ENCODE measurements around the gene CHD6. TPM values are rescaled to one million over a fixed set of nuclear protein-coding genes. Genes with fewer than 3 reads are reported as not detected.

Gene CHD6
- total RNA-seq, 2 experiments from 2014 or later = 26.9 to 45.7 TPM

- H3K4me1 ChIP-seq (ENCODE audit: insufficient read depth, low read length, poor library complexity, severe bottlenecking) = no peaks in the 10 kb centered on the region
- DNase-seq (ENCODE audit: low spot score) = no peak
- TF ChIP-seq EZH2phosphoT487 (IDR thresholded peaks at IDR 0.05; ENCODE audit: borderline replicate concordance, low read depth, low read length) (no peak), CTCF (conservative IDR thresholded peaks at IDR 0.05; ENCODE audit: low read length) (no peak)
- BruUV-seq (replicated peaks) = no TSS peak
- peaks cover 26% of the 10 kb centered on the region for H3K36me3 ChIP-seq (ENCODE audit: insufficient read depth, low read length)
- H3K4me2 ChIP-seq (ENCODE audit: low read length) = no peak overlapping the region
- H4K20me1 ChIP-seq (ENCODE audit: insufficient read depth, low read length) = no peaks in the 10 kb centered on the region
- H3K27ac ChIP-seq (ENCODE audit: low read depth, low read length, poor library complexity, severe bottlenecking) = no peak overlapping the region
- no peaks in the 10 kb centered on the region for H3K79me2 ChIP-seq (ENCODE audit: insufficient read depth, low read depth, low read length)
- no peaks in the 10 kb centered on the region for H3K9me2 ChIP-seq (ENCODE audit: insufficient read depth, low read length)
- no peaks in the 10 kb centered on the region for H3K9me3 ChIP-seq (ENCODE audit: low read length)
- no peak overlapping the region for H3K4me3 ChIP-seq (ENCODE audit: low read depth, low read length, poor library complexity, severe bottlenecking)
- intact Hi-C loops (cut with micrococcal nuclease; ENCODE audit: unreplicated experiment) = no loop called here
- CTCF ChIA-PET (ENCODE audit: unreplicated experiment) = no interaction called here
- POLR2A ChIA-PET = no interaction called here
- no peak overlapping the region for H2AFZ ChIP-seq (ENCODE audit: low read length)
Measured at GRCh38 chr20:41469868-41470267, 148.3 kb downstream of the CHD6 start.

GRCh38 chr20:41468994-41469600 lies 149.1 kb downstream of the CHD6 start:
- H3K9me3 ChIP-seq (ENCODE audit: low read length) = no peaks in the 10 kb centered on the region
- H3K4me1 ChIP-seq (ENCODE audit: insufficient read depth, low read length, poor library complexity, severe bottlenecking) = no peaks in the 10 kb centered on the region
- DNase-seq (ENCODE audit: low spot score) = no peak
- no peak overlapping the region for H3K27ac ChIP-seq (ENCODE audit: low read depth, low read length, poor library complexity, severe bottlenecking)
- H3K4me2 ChIP-seq (ENCODE audit: low read length) = no peak overlapping the region
- H3K79me2 ChIP-seq (ENCODE audit: insufficient read depth, low read depth, low read length) = no peaks in the 10 kb centered on the region
- H3K4me3 ChIP-seq (ENCODE audit: low read depth, low read length, poor library complexity, severe bottlenecking) = no peak overlapping the region
- H3K9me2 ChIP-seq (ENCODE audit: insufficient read depth, low read length) = no peaks in the 10 kb centered on the region
- TF ChIP-seq CTCF (conservative IDR thresholded peaks at IDR 0.05; ENCODE audit: low read length) (no peak), EZH2phosphoT487 (IDR thresholded peaks at IDR 0.05; ENCODE audit: borderline replicate concordance, low read depth, low read length) (no peak)
- no peaks in the 10 kb centered on the region for H4K20me1 ChIP-seq (ENCODE audit: insufficient read depth, low read length)
- no TSS peak for BruUV-seq (replicated peaks)
- intact Hi-C loops (cut with micrococcal nuclease; ENCODE audit: unreplicated experiment) = no loop called here
- POLR2A ChIA-PET = no interaction called here
- peaks cover 26% of the 10 kb centered on the region for H3K36me3 ChIP-seq (ENCODE audit: insufficient read depth, low read length)
- no peak overlapping the region for H2AFZ ChIP-seq (ENCODE audit: low read length)
- CTCF ChIA-PET (ENCODE audit: unreplicated experiment) = no interaction called here

DNA sequence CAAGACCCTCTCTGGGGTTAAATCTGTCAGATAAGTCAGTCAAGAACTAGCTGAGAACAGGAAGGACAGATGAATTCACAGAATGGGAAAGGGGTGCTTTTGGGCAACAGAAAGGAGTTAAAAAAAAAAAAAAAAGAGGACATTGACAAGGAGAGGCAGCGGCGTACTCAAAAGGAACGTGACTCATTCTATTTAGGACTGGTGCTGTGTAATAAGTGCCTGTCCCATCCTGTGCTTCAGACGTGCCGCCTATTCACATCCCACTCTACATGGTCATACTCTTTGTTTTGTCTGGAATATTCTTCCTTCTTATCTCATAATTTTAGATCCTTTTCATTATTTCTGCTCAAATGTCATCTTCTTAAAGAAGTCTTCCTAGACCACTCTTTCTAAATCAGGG lies 150.5 kb downstream of the CHD6 start:
- ChIA-PET CTCF (ENCODE audit: unreplicated experiment) (no interaction called here), POLR2A (interaction anchor here (0.7 kb wide), 1 partner anchor 196 kb away, joined by 3 read pairs; no protein-coding TSS in a partner anchor)
- no peaks in the 10 kb centered on the region for H3K9me3 ChIP-seq (ENCODE audit: low read length)
- H3K4me2 ChIP-seq (ENCODE audit: low read length) = no peak overlapping the region
- no peak overlapping the region for H3K27ac ChIP-seq (ENCODE audit: low read depth, low read length, poor library complexity, severe bottlenecking)
- H3K4me1 ChIP-seq (ENCODE audit: insufficient read depth, low read length, poor library complexity, severe bottlenecking) = no peaks in the 10 kb centered on the region
- H4K20me1 ChIP-seq (ENCODE audit: insufficient read depth, low read length) = no peaks in the 10 kb centered on the region
- H2AFZ ChIP-seq (ENCODE audit: low read length) = no peak overlapping the region
- intact Hi-C loops (cut with micrococcal nuclease; ENCODE audit: unreplicated experiment) = no loop called here
- H3K4me3 ChIP-seq (ENCODE audit: low read depth, low read length, poor library complexity, severe bottlenecking) = no peak overlapping the region
- H3K79me2 ChIP-seq (ENCODE audit: insufficient read depth, low read depth, low read length) = no peaks in the 10 kb centered on the region
- TF ChIP-seq EZH2phosphoT487 (IDR thresholded peaks at IDR 0.05; ENCODE audit: borderline replicate concordance, low read depth, low read length) = no peak
- no peak for TF ChIP-seq CTCF (conservative IDR thresholded peaks at IDR 0.05; ENCODE audit: low read length)
- H3K36me3 ChIP-seq (ENCODE audit: insufficient read depth, low read length) = peaks cover 20% of the 10 kb centered on the region
- DNase-seq (ENCODE audit: low spot score) = no peak
- H3K9me2 ChIP-seq (ENCODE audit: insufficient read depth, low read length) = no peaks in the 10 kb centered on the region
- no TSS peak for BruUV-seq (replicated peaks)

All from OCI-LY7 (cell line).